Measurements from ENCODE around the gene SCAF8. TPM values are rescaled to one million over a fixed set of nuclear protein-coding genes. Genes with fewer than 3 reads are reported as not detected.

The SCAF8 gene
- total RNA-seq, 1 donor from 2014 or later = 15.2 TPM

- TF ChIP-seq, protein P1, sequence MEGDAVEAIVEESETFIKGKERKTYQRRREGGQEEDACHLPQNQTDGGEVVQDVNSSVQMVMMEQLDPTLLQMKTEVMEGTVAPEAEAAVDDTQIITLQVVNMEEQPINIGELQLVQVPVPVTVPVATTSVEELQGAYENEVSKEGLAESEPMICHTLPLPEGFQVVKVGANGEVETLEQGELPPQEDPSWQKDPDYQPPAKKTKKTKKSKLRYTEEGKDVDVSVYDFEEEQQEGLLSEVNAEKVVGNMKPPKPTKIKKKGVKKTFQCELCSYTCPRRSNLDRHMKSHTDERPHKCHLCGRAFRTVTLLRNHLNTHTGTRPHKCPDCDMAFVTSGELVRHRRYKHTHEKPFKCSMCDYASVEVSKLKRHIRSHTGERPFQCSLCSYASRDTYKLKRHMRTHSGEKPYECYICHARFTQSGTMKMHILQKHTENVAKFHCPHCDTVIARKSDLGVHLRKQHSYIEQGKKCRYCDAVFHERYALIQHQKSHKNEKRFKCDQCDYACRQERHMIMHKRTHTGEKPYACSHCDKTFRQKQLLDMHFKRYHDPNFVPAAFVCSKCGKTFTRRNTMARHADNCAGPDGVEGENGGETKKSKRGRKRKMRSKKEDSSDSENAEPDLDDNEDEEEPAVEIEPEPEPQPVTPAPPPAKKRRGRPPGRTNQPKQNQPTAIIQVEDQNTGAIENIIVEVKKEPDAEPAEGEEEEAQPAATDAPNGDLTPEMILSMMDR (conservative IDR thresholded peaks at IDR 0.05; ENCODE audit: low read depth, low read length) = no peak
- H3K4me3 ChIP-seq (ENCODE audit: low read depth, low read length) = no peak overlapping the region
- no peak for DNase-seq (ENCODE audit: low read depth)
Observed at GRCh38 chr6:154829970-154830369, 96.8 kb downstream of the SCAF8 start.

DNA sequence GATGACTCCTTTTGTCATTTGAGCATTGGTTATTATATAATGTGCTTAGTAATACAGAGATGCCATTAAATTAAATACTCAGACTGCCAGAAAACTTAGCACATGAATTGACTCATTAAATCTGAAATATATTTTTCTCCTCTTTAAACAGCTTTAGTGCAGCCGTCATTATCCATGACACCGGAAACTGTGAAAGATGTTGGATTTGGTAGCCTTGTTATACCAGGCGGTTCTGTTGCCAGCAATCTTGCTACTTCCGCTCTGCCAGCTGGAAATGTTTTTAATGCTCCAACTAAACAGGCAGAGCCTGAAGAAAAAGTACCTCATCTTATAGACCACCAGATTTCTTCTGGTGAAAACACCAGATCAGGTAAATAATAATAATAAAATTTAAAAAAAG is 97.6 kb downstream of the SCAF8 start:
- H3K4me3 ChIP-seq (ENCODE audit: low read depth, low read length) = no peak overlapping the region
- DNase-seq (ENCODE audit: low read depth) = no peak
- TF ChIP-seq, protein P1 (conservative IDR thresholded peaks at IDR 0.05; ENCODE audit: low read depth, low read length) = no peak

GRCh38 chr6:154835307-154835706 is 102.1 kb downstream of the SCAF8 start:
- TF ChIP-seq, protein P1 (conservative IDR thresholded peaks at IDR 0.05; ENCODE audit: low read depth, low read length) = no peak
- H3K4me3 ChIP-seq (ENCODE audit: low read depth, low read length) = no peak overlapping the region
- DNase-seq (ENCODE audit: low read depth) = no peak

GRCh38 chr6:154839546-154839945 is 106.3 kb downstream of the SCAF8 start:
- TF ChIP-seq, protein P1 (conservative IDR thresholded peaks at IDR 0.05; ENCODE audit: low read depth, low read length) = no peak
- H3K4me3 ChIP-seq (ENCODE audit: low read depth, low read length) = no peak overlapping the region
- DNase-seq (ENCODE audit: low read depth) = no peak

- DNase-seq (ENCODE audit: low read depth) = no peak
- TF ChIP-seq, protein P1 (conservative IDR thresholded peaks at IDR 0.05; ENCODE audit: low read depth, low read length) = no peak
- no peak overlapping the region for H3K4me3 ChIP-seq (ENCODE audit: low read depth, low read length)
Observed at GRCh38 chr6:154840363-154840762, 107.1 kb downstream of the SCAF8 start.

DNA sequence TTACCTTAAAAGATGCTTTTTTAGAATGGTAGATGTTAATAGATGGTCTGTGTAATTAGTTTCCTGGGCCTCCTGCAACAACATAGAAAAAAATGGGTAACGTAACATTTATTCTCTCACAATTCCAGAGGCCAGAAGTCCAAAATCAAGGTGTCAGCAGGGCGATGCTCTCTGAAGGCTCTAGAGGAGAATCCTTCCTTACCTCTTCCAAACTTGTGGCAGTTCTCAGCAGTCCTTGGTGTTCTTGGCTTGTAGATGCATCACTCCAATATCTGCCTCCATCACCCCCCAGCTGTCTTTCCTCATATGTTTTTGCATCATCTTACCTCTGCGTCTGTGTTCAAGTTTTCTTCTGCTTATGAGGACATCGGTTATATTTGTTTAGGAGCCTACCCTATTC is 107.9 kb downstream of the SCAF8 start:
- DNase-seq (ENCODE audit: low read depth) = no peak
- TF ChIP-seq, protein P1 (conservative IDR thresholded peaks at IDR 0.05; ENCODE audit: low read depth, low read length) = no peak
- no peak overlapping the region for H3K4me3 ChIP-seq (ENCODE audit: low read depth, low read length)

DNA sequence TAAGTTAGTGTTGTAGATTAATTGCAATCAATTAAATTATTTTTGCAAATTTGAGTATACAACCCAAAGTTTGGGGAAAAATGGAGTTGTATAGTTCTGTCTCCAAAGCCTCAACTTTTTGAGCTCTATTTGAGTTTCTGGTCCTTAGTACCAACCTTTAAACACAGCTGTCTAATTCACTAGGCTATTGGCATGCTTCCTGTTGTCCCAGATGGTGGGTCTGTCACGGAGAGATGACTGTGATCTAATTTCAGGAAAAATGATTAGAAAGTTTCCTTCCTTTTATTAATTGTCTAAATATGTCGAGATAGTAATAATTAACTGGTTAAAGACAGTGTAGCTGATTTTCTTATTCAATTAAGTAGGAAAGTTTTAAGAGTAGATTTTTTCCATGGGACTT is 109.6 kb downstream of the SCAF8 start:
- no peak for DNase-seq (ENCODE audit: low read depth)
- no peak overlapping the region for H3K4me3 ChIP-seq (ENCODE audit: low read depth, low read length)

More for the DNA sequence above, 109.6 kb downstream of the SCAF8 start:
- TF ChIP-seq, protein P1 (conservative IDR thresholded peaks at IDR 0.05; ENCODE audit: low read depth, low read length) = no peak
